IMR-90 (cell line): ENCODE results near the gene TMEM176A. TPM values are rescaled to one million over a fixed set of nuclear protein-coding genes. Genes with fewer than 3 reads are reported as not detected.

Experiments
- ATAC-seq: fragments of 200-7000 bp; cut with Tn5 transposase; 2 replicates; pipeline ENCODE4 v1.9.1; 2020; ENCODE audit warnings: low read depth, mild to moderate bottlenecking, moderate library complexity
- BruUV-seq: library from RNA; stranded (reverse); fragments of 400-500 nt; replicated peaks from 2 replicates; lab custom pipeline; 2021; lab: Mats Ljungman, UMichigan
- CTCF ChIA-PET: fragments of 300-600 bp; formaldehyde crosslinking; extraction: SDS; loops from one replicate; lab custom pipeline; 2021; ENCODE audit warnings: antibody characterized with exemption; lab: Yijun Ruan, JAX
- POLR2A ChIA-PET: fragments of 300-600 bp; sonication (Branson Sonifier 250); formaldehyde crosslinking; loops from one replicate; lab custom pipeline; 2022; ENCODE audit warnings: antibody characterized with exemption; ENCODE audit not compliant: unreplicated experiment; lab: Charles Lee
- DNase-seq: peaks from one replicate; pipeline ENCODE4 v3.0.0; 2013
- H2AFZ ChIP-seq: replicated peaks from 2 replicates; pipeline ENCODE3; 2013; ENCODE audit warnings: low read length, mild to moderate bottlenecking; ENCODE audit not compliant: poor library complexity
- H2AK5ac ChIP-seq: 2 replicates; pipeline ENCODE4 v1.6.1; 2013; ENCODE audit warnings: low read depth, low read length, inconsistent platforms
- H2AK9ac ChIP-seq: replicated peaks from 2 replicates; pipeline ENCODE3; 2013; ENCODE audit warnings: mild to moderate bottlenecking, low read depth, low read length, moderate library complexity; ENCODE audit not compliant: poor library complexity
- H2BK120ac ChIP-seq: 2 replicates; pipeline ENCODE4 v1.6.1; 2013; ENCODE audit warnings: low read depth, low read length, inconsistent platforms
- H2BK15ac ChIP-seq: 3 replicates; pipeline ENCODE4 v1.6.1; 2013; ENCODE audit warnings: low read depth, low read length, inconsistent platforms
- H2BK20ac ChIP-seq: 2 replicates; pipeline ENCODE4 v1.6.1; 2013; ENCODE audit warnings: low read depth, mild to moderate bottlenecking, inconsistent platforms, low read length, moderate library complexity
- H2BK5ac ChIP-seq: 2 replicates; pipeline ENCODE4 v1.6.1; 2013; ENCODE audit warnings: mild to moderate bottlenecking, low read depth, low read length, inconsistent platforms; ENCODE audit not compliant: poor library complexity, severe bottlenecking
- H3K14ac ChIP-seq: replicated peaks from 2 replicates; pipeline ENCODE4 v1.6.1; 2013; ENCODE audit warnings: low read depth, low read length, inconsistent platforms
- H3K18ac ChIP-seq: 2 replicates; pipeline ENCODE4 v1.6.1; 2013; ENCODE audit warnings: low read depth, low read length, control low read depth
- H3K23ac ChIP-seq: 2 replicates; pipeline ENCODE4 v1.6.1; 2013; ENCODE audit warnings: low read depth, low read length, inconsistent platforms
- H3K27ac ChIP-seq: 2 replicates; pipeline ENCODE4 v1.5.1; 2013; ENCODE audit warnings: mild to moderate bottlenecking, control low read depth, low read length; ENCODE audit not compliant: insufficient read depth
- H3K27me3 ChIP-seq: 2 replicates; pipeline ENCODE4 v1.6.1; 2013; ENCODE audit warnings: low read length; ENCODE audit not compliant: control insufficient read depth, insufficient read depth
- H3K36me3 ChIP-seq: 2 replicates; pipeline ENCODE4 v1.6.1; 2013; ENCODE audit warnings: low read length, mixed read lengths; ENCODE audit not compliant: control insufficient read depth, insufficient read depth
- H3K4ac ChIP-seq: 2 replicates; pipeline ENCODE4 v1.6.1; 2013; ENCODE audit warnings: low read depth, low read length, inconsistent platforms
- H3K4me1 ChIP-seq: 2 replicates; pipeline ENCODE4 v1.6.1; 2013; ENCODE audit warnings: low read length, mixed read lengths; ENCODE audit not compliant: control insufficient read depth, insufficient read depth
- H3K4me2 ChIP-seq: 2 replicates; pipeline ENCODE4 v1.6.1; 2013; ENCODE audit warnings: low read depth, mild to moderate bottlenecking, control low read depth, low read length, moderate library complexity
- H3K4me3 ChIP-seq: 2 replicates; pipeline ENCODE4 v1.5.1; 2013; ENCODE audit warnings: low read depth, mild to moderate bottlenecking, control low read depth, low read length, moderate library complexity; ENCODE audit not compliant: insufficient read depth
- H3K56ac ChIP-seq: 2 replicates; pipeline ENCODE4 v1.6.1; 2013; ENCODE audit warnings: low read length, inconsistent platforms; ENCODE audit not compliant: insufficient read depth; ENCODE audit errors: extremely low read depth
- H3K79me1 ChIP-seq, 2 experiments: 2 replicates each; pipeline ENCODE4 v1.6.1; 2013; ENCODE audit warnings: low read length in 2 of 2, inconsistent platforms in 1 of 2, low read depth in 1 of 2
- H3K9ac ChIP-seq: 2 replicates; pipeline ENCODE4 v1.6.1; 2013; ENCODE audit warnings: low read depth, low read length, control low read depth
- H3K9me1 ChIP-seq: 2 replicates; pipeline ENCODE4 v1.6.1; 2013; ENCODE audit warnings: low read length, inconsistent platforms; ENCODE audit not compliant: insufficient read depth
- H3K9me3 ChIP-seq: 2 replicates; pipeline ENCODE4 v1.6.1; 2013; ENCODE audit warnings: low read length; ENCODE audit not compliant: control insufficient read depth, insufficient read depth
- H4K20me1 ChIP-seq: 2 replicates; pipeline ENCODE4 v1.6.1; 2013; ENCODE audit warnings: low read length, inconsistent platforms; ENCODE audit not compliant: insufficient read depth
- H4K5ac ChIP-seq: 2 replicates; pipeline ENCODE4 v1.6.1; 2013; ENCODE audit warnings: mild to moderate bottlenecking, low read depth, low read length, control low read depth
- H4K8ac ChIP-seq, 2 experiments: 2 replicates each; pipeline ENCODE4 v1.6.1; 2013; ENCODE audit warnings: low read depth in 2 of 2, low read length in 2 of 2, control low read depth in 1 of 2, inconsistent platforms in 1 of 2
- H4K91ac ChIP-seq: 2 replicates; pipeline ENCODE4 v1.6.1; 2013; ENCODE audit warnings: low read depth, low read length, inconsistent platforms; ENCODE audit not compliant: insufficient read depth
- BHLHE40 ChIP-seq: fragments of 150-350 bp; IDR thresholded peaks from 2 replicates; pipeline ENCODE4 v1.6.1; 2016; ENCODE audit warnings: mild to moderate bottlenecking, low read depth, low read length
- CHD1 ChIP-seq: IDR thresholded peaks from 2 replicates; pipeline ENCODE4 v1.6.1; 2012; ENCODE audit warnings: low read depth, low read length, improper control_type of control experiment
- CTCF ChIP-seq: conservative IDR thresholded peaks from 2 replicates; pipeline ENCODE4 v1.5.1; 2012; ENCODE audit warnings: mild to moderate bottlenecking, low read depth, low read length, improper control_type of control experiment
- ELK1 ChIP-seq: fragments of 150-350 bp; IDR thresholded peaks from 2 replicates; pipeline ENCODE4 v1.6.1; 2016; ENCODE audit warnings: low read depth, mild to moderate bottlenecking, low read length, moderate library complexity, borderline replicate concordance
- MXI1 ChIP-seq: IDR thresholded peaks from 2 replicates; pipeline ENCODE4 v1.6.1; 2012; ENCODE audit warnings: low read depth, mild to moderate bottlenecking, low read length, moderate library complexity, borderline replicate concordance
- NFE2L2 ChIP-seq: fragments of 150-350 bp; IDR thresholded peaks from 2 replicates; pipeline ENCODE4 v1.6.1; 2016; ENCODE audit warnings: low read depth, mild to moderate bottlenecking, low read length
- POLR2A ChIP-seq: IDR thresholded peaks from 2 replicates; pipeline ENCODE4 v1.6.1; 2012; ENCODE audit warnings: mild to moderate bottlenecking, low read depth, low read length
- RCOR1 ChIP-seq: IDR thresholded peaks from 2 replicates; pipeline ENCODE4 v1.6.1; 2012; ENCODE audit warnings: mild to moderate bottlenecking, low read length, improper control_type of control experiment; ENCODE audit not compliant: insufficient replicate concordance
- USF2 ChIP-seq: fragments of 150-350 bp; IDR thresholded peaks from 2 replicates; pipeline ENCODE4 v1.6.1; 2017; ENCODE audit warnings: mild to moderate bottlenecking, antibody characterized with exemption, low read length, low read depth
- WGBS, 2 experiments: methylation state at CpG; one replicate each; pipeline versions ENCODE4 v1.1.5 to v1.1.7; 2013; ENCODE audit warnings: missing lambda C conversion rate in 2 of 2; ENCODE audit not compliant: insufficient read length in 1 of 2; ENCODE audit errors: extremely low coverage in 2 of 2; 5-methylcytosine and 5-hydroxymethylcytosine counted together
- dilution Hi-C: fragments of 300-500 bp; cut with HindIII; formaldehyde crosslinking; loops from one replicate; pipeline ENCODE4 v1.14.3; 2018; ENCODE audit warnings: low sequenced_read_pairs; ENCODE audit not compliant: unreplicated experiment
- in situ Hi-C: fragments of 300-500 bp; cut with MboI; formaldehyde crosslinking; loops from 3 replicates; pipeline ENCODE4 v1.14.3; 2019; ENCODE audit warnings: low sequenced_read_pairs, inconsistent platforms, mixed read lengths
- intact Hi-C: fragments of 100-400 bp; cut with micrococcal nuclease; formaldehyde crosslinking; loops from 2 replicates; pipeline ENCODE4 v1.10.0; 2022
- polyA plus RNA-seq, 3 experiments: library from polyadenylated mRNA; depleted of rRNA; stranded (reverse); fragments of >200 nt; gene quantifications; 2 replicates each; pipeline ENCODE4 v1.2.3, GENCODE V29; 2012; ENCODE audit warnings: low replicate concordance in 1 of 3
- total RNA-seq: library from RNA; depleted of rRNA; stranded (reverse); fragments of >200 nt; gene quantifications from 2 replicates; pipeline ENCODE4 v1.2.3, GENCODE V29; 2012

Gene TMEM176A
- total and polyA plus RNA-seq, 2 of the 4 experiments (the other 2 are of a cell fraction), result not detected

- CTCF ChIA-PET, result no interaction called here
- Histone ChIP-seq H3K4me2 (no peak overlapping the region), H3K56ac (no peak overlapping the region), H2BK5ac (no peak overlapping the region), H4K20me1 (no peaks in the 10 kb centered on the region), H3K4me1 (peaks cover 4% of the 10 kb centered on the region; the same call in 1 of the 2 replicates), H3K36me3 (no peaks in the 10 kb centered on the region), H3K27me3 (no peaks in the 10 kb centered on the region; the same call in 1 of the 2 replicates), H3K14ac (no peak overlapping the region), H3K18ac (no peak overlapping the region; the same call in 1 of the 2 replicates), H2AFZ (no peak overlapping the region), H4K91ac (no peak overlapping the region), H3K4ac (no peak overlapping the region), H3K27ac (peak overlapping the region; percentile 80; the same call in 1 of the 2 replicates), H3K9me3 (no peaks in the 10 kb centered on the region; the same call in 1 of the 2 replicates), H3K4me3 (no peak overlapping the region), H3K79me1 (no peaks in the 10 kb centered on the region), H3K9ac (no peak overlapping the region), H2AK5ac (no peak overlapping the region), H2BK20ac (no peak overlapping the region), H2AK9ac (no peak overlapping the region), H2BK120ac (no peak overlapping the region), H3K23ac (no peak overlapping the region), H4K8ac (no peak overlapping the region), H2BK15ac (no peak overlapping the region), H4K5ac (no peak overlapping the region; the same call in 1 of the 2 replicates), H3K9me1 (no peaks in the 10 kb centered on the region)
- in situ Hi-C loops, result no loop called here
- WGBS, 2 experiments, result no CpG with 5 or more reads among the region's 4 CpGs
- no peak for DNase-seq
- TF ChIP-seq BHLHE40 (no peak), ELK1 (no peak), NFE2L2 (no peak), POLR2A (no peak), USF2 (no peak), CTCF (no peak), CHD1 (no peak), RCOR1 (no peak), MXI1 (no peak)
- BruUV-seq, result no TSS peak
- intact Hi-C loops, result no loop called here
- ATAC-seq, result peak; percentile 89
- POLR2A ChIA-PET, result no interaction called here
- dilution Hi-C loops, result no loop called here
These were observed 44.9 kb downstream of the TMEM176A start for GRCh38 chr7:150845421-150845861.
